ENCODE results near the gene ITPR1. TPM values are rescaled to one million over a fixed set of nuclear protein-coding genes. Genes with fewer than 3 reads are reported as not detected.

ITPR1 gene
- total and polyA plus RNA-seq, 2 donors: 57.3 to 240 TPM

DNA sequence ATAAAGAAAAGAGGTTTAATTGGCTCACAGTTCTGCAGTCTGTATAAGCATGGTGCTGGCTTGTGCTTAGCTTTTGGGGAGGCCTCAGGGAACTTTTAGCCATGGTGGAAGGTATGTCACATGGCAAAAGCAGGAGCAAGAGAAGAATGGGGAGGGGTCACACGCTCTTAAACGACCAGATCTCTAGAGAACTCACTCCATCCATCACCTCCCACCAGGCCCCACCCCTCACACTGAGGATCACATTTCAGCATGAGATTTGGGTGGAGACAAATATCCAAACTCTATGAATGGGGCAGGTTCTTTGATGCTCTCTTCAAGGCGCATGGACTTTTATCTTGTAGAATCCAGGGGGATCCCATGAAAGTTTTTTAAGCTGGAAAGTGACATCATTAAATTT, 75.7 kb downstream of the ITPR1 start:
- no peaks in the 10 kb centered on the region for H3K36me3 ChIP-seq (ENCODE audit: insufficient read depth)
- no peaks in the 10 kb centered on the region for H3K4me1 ChIP-seq (ENCODE audit: insufficient read depth)
- WGBS: 67% methylated on average over 3 of the region's 3 CpGs
- DNase-seq (ENCODE audit: extremely low spot score): no peak
- no peak overlapping the region for H3K27ac ChIP-seq (ENCODE audit: low read depth)
- no peak overlapping the region for H3K4me3 ChIP-seq (ENCODE audit: low read depth, low read length)

DNA sequence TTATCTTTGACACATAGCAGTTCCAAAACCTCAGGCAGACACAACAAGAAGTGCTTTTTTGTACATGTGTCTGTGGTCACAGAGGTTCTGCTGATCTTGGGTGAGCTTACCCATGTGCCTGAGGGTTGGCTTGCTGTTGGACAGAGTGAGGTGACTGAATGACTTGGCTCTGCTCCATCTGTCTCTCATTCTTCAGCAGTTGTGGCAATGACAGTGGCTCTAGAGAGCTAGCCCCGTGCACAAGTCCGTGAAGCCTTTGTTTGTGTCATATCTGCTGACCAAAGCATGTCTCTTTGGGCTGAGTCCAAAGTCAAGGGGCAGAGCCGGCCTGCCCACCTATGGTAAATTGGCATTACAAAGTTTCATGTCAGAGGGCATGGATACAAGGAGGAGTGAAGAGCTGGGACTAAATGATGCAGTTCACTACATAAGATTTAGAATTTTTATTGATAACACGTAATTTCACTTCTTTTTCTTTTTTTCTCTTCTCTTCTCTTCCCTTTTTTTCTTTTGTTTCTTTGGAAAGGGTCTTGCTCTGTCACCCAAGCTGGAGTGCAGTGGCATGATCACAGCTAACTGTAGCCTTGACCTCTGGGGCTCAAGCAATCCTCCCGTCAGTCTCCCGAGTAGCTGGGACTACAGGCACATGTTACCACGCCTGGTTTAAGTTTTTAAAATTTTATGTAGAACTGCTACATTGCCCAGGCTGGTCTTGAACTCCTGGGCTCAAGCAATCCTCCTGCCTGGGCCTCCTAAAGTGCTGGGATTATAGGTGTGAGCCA, 77.9 kb downstream of the ITPR1 start:
- Histone ChIP-seq H3K4me3 (ENCODE audit: low read depth, low read length) (no peak overlapping the region), H3K4me1 (ENCODE audit: insufficient read depth) (no peaks in the 10 kb centered on the region), H3K27ac (ENCODE audit: low read depth) (no peak overlapping the region), H3K36me3 (ENCODE audit: insufficient read depth) (no peaks in the 10 kb centered on the region)
- DNase-seq (ENCODE audit: extremely low spot score): no peak
- 91% methylated on average over 7 of the region's 7 CpGs for WGBS

DNA sequence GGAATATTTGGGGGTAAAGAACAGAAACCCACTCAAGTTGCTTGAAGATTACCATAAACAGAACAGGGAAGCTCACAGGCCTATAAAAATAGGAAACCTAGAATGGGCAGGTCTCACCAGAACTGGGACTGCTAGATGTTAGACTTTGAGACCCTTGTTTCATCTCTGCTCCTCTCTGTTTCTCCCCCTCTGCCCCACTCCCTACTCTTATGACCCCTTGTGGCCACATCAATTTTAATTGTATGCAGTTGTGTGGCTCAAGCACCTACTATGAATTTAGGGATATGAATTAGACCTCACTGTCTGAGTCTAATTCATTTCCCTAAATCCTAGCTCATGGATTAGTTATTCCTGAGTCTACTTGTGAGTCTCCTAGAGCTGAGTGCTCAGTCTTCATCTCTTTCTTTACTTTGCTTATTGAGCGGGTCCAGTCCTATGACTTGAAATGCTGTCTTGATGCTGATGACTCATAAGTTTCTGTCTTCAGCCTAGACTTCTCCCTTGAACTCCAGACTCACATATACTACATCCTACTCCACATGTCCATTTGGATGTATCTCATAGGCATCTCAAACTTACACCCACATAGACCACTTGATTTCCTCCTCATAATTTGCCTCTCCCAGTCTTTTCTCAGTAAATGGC, 78.7 kb downstream of the ITPR1 start:
- WGBS: 93% methylated on average over 1 of the region's 1 CpG
- no peaks in the 10 kb centered on the region for H3K36me3 ChIP-seq (ENCODE audit: insufficient read depth)
- DNase-seq (ENCODE audit: extremely low spot score): no peak
- H3K4me1 ChIP-seq (ENCODE audit: insufficient read depth): no peaks in the 10 kb centered on the region
- no peak overlapping the region for H3K4me3 ChIP-seq (ENCODE audit: low read depth, low read length)
- H3K27ac ChIP-seq (ENCODE audit: low read depth): no peak overlapping the region

DNA sequence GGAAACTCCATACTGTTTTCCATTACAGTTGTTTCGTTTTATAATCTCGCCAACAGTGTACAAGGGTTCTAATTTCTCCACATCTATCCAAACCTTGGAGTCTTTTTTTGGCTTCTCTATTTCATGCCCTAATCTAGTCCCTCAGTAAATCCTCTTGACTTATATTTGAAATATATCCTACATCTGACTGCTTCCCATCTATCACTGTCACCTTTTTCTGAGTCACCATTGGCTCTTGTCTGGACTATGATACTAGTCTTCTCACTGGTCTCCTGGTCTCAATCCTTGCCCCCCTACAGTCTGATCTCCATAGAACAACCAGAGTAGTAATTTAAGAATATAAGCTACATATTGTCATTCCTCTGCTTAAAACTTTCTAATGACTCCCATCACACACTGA, 80.0 kb downstream of the ITPR1 start:
- no peak for DNase-seq (ENCODE audit: extremely low spot score)
- 97% methylated on average over 2 of the region's 2 CpGs for WGBS
- Histone ChIP-seq H3K4me3 (ENCODE audit: low read depth, low read length) (no peak overlapping the region), H3K36me3 (ENCODE audit: insufficient read depth) (no peaks in the 10 kb centered on the region), H3K27ac (ENCODE audit: low read depth) (no peak overlapping the region), H3K4me1 (ENCODE audit: insufficient read depth) (no peaks in the 10 kb centered on the region)

DNA sequence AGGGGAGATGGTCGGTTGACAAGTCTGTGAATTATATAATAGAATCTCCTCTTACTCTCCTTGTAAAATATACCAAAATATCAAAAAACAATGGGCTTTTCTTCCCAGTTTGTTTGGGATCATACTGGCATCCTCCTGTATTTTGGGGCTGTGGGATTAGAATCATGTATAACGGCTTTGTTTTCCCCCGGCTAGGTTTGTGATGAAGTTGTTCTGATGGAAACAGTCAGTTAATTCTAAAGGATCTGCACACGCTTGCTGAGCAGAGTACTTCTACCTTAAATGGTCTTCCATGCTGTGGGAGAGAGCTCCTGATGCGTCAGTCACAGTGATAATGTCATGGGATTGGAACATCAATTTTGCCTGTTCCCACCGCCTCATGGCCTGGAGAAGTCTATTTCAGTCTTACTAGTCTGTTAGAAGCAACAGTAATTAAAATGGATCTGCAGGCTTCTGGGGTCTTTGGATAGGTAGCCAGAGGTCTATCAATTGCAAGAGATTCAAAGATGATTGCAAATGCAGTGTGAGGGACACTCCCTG, 81.3 kb downstream of the ITPR1 start:
- DNase-seq (ENCODE audit: extremely low spot score): no peak
- Histone ChIP-seq H3K4me3 (ENCODE audit: low read depth, low read length) (no peak overlapping the region), H3K4me1 (ENCODE audit: insufficient read depth) (no peaks in the 10 kb centered on the region), H3K36me3 (ENCODE audit: insufficient read depth) (no peaks in the 10 kb centered on the region), H3K27ac (ENCODE audit: low read depth) (no peak overlapping the region)
- WGBS: 67% methylated on average over 6 of the region's 6 CpGs

DNA sequence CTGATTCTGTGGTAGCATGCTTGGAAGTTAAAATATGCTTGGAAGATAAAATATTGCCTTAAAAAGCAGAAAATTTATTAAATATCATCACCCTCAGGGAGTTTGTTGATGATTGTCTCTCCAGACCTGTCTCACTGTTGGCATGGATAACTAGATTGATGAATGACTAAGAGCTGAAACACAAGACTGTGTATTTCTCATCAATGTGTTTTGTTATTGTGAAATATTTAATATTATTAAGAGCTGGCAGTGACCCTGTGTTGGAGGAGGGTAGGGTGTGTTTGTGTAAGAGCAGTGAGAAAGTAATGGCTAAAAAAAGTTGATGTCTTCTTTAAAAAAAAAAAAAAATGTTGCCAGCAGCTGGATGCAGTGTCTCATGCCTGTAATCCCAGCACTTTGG, 82.2 kb downstream of the ITPR1 start:
- Histone ChIP-seq H3K4me1 (ENCODE audit: insufficient read depth) (no peaks in the 10 kb centered on the region), H3K36me3 (ENCODE audit: insufficient read depth) (no peaks in the 10 kb centered on the region), H3K27ac (ENCODE audit: low read depth) (no peak overlapping the region), H3K4me3 (ENCODE audit: low read depth, low read length) (no peak overlapping the region)
- no peak for DNase-seq (ENCODE audit: extremely low spot score)

DNA sequence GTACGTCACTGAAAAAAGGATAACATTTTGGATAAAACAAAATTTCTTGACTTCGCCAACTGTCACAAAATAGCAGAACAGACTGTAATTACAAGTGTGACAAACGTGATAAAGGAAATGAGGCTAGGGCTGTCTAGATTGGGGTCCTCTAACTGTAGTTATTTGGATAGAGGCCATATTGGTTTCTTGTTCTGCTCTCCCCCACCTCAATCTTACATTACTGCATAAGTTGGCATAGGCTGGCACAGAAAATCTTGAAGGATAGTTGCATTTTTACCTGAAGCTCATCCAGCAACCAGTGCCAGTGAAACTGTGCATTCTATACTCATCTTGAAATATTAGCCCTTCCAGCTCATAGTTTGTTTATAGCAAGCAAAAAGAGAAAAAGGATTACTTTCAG, 84.6 kb downstream of the ITPR1 start:
- H3K4me3 ChIP-seq (ENCODE audit: low read depth, low read length): no peak overlapping the region
- DNase-seq (ENCODE audit: extremely low spot score): no peak

DNA sequence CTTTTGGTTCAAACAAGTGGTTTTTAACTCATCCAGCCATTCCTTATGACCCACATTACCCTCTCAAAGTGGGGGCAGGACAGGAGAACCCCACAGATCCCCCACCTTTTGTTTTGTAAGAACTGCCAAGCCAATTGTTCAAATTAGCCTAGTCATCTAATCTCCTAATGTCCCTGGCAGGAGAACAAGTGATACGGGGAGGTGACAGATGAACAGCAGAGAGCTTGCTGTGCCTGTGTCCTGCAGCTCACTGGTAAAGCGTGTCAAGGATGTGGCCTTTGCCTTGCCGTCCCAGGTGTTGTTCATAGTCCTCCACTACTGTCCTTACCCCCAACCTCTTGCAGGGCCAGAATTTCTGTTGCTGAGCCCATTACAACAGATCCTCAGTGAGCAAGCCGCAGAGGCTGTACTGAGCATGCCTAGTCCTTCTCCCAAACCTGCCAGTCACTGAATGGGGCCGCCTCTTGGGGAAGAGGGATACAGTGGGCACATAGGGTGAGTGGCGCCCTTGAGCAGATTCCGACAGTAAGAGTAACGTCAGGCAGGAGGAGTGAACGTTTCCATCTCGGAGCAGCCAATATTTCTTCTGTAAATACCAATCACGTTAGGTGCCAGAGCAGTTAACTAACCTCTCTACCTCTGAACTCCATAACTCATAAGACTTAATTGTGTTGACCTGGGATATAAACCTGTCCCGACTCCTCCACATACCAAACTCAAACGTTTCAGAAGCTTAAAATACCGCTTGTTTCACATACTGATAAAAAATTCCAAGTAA, 87.4 kb downstream of the ITPR1 start:
- 64% methylated on average over 14 of the region's 14 CpGs for WGBS

More for the DNA sequence above, 84.6 kb downstream of the ITPR1 start:
- no peaks in the 10 kb centered on the region for H3K36me3 ChIP-seq (ENCODE audit: insufficient read depth)
- H3K27ac ChIP-seq (ENCODE audit: low read depth): no peak overlapping the region
- peaks cover 1% of the 10 kb centered on the region for H3K4me1 ChIP-seq (ENCODE audit: insufficient read depth)
- WGBS: 83% methylated on average over 3 of the region's 3 CpGs

DNA sequence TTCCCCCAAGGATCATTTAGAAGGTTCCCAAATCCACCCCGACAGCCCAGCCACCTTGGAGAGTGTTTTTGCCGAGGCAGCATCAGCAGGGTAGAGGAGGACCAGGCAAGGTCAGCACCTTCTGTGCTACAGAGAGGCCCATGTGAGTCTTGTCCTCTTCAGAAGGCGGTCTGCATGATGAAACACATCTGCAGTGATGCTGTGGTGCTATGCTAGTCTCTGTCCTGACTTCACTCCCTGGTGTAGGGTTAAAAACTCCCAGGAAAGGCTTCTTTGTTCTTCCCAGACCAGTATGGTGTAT, 87.9 kb downstream of the ITPR1 start:
- no peak overlapping the region for H3K27ac ChIP-seq (ENCODE audit: low read depth)
- peaks cover 1% of the 10 kb centered on the region for H3K4me1 ChIP-seq (ENCODE audit: insufficient read depth)
- H3K36me3 ChIP-seq (ENCODE audit: insufficient read depth): no peaks in the 10 kb centered on the region
- 59% methylated on average over 3 of the region's 3 CpGs for WGBS
- H3K4me3 ChIP-seq (ENCODE audit: low read depth, low read length): no peak overlapping the region
- DNase-seq (ENCODE audit: extremely low spot score): no peak

More for the DNA sequence above, 87.4 kb downstream of the ITPR1 start:
- no peak for DNase-seq (ENCODE audit: extremely low spot score)
- Histone ChIP-seq H3K36me3 (ENCODE audit: insufficient read depth) (no peaks in the 10 kb centered on the region), H3K4me3 (ENCODE audit: low read depth, low read length) (no peak overlapping the region), H3K4me1 (ENCODE audit: insufficient read depth) (peaks cover 1% of the 10 kb centered on the region), H3K27ac (ENCODE audit: low read depth) (no peak overlapping the region)

DNA sequence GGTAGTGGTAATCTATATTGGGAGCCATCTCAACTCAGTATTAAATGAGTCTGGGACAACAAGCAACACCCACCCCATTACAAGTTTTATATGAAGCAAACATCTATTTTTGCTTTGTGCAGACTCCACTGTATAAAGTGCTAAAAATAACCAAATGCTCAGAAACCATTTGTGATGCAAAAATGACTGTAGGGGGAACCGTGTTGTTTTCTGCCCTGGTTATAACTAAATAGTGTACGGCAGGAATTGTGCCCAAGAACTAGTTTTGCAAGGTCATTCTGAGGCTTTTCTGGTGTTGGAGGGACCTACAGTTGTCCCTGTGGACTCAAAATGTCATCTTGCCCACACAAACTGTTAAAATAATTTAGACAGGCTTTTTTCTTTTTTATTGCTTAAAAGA, 88.3 kb downstream of the ITPR1 start:
- H3K36me3 ChIP-seq (ENCODE audit: insufficient read depth): no peaks in the 10 kb centered on the region
- no peak overlapping the region for H3K4me3 ChIP-seq (ENCODE audit: low read depth, low read length)
- no peak for DNase-seq (ENCODE audit: extremely low spot score)
- H3K27ac ChIP-seq (ENCODE audit: low read depth): no peak overlapping the region
- 25% methylated on average over 2 of the region's 2 CpGs for WGBS
- peaks cover 1% of the 10 kb centered on the region for H3K4me1 ChIP-seq (ENCODE audit: insufficient read depth)

DNA sequence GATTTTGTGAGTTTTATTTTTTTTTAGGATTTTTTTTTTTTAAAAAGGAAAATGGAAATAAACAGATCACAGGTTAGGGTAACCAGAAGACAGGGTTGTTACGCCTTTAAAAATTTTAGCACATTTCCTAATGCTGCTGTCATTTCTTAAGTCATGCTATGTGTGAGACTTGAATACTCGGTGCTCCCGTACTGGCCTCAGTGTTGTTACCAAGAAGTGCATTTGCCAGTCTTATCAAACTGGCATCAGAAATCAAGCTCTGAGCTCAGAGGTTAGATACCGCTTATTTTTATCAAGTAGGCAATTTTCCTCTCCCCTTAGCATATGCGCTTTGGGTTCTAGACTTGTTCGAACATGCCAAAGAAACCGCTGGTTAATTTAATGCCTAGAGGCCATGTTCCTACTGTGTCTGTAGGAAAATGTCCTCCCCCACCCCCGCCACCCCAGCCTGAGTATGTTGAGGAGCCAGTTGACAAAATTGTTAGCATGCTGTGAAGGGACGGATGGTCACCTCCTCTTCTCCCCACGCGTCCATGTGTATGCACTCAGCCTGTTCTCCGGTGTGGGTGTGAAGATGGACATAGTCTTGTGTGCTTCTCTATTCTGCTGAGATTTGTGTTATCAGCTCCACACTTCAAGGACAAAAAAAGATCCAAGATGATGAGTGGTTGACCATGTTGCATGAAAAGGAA, 88.9 kb downstream of the ITPR1 start:
- DNase-seq (ENCODE audit: extremely low spot score): no peak
- no peaks in the 10 kb centered on the region for H3K36me3 ChIP-seq (ENCODE audit: insufficient read depth)
- peaks cover 1% of the 10 kb centered on the region for H3K4me1 ChIP-seq (ENCODE audit: insufficient read depth)
- H3K27ac ChIP-seq (ENCODE audit: low read depth): no peak overlapping the region
- H3K4me3 ChIP-seq (ENCODE audit: low read depth, low read length): no peak overlapping the region
- 73% methylated on average over 12 of the region's 12 CpGs for WGBS

DNA sequence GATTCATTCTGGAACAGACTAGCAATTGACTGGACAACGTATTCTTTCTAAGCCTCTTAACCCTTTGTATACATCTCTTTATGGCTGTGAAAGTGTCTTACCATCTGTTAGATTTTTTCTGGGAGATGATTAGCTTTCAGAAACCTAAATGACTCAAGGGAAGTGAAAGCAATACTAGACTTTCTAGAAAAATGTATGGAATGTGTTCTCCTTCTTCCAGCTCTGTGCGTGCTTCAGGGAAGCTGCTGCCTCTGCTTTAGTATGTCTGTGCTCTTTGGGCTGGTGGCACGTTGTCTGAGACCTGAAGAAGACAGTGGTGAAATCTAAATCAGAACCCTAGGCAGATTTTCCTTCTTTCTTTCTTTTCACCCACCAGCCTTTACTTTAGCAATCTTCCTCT, 89.5 kb downstream of the ITPR1 start:
- H3K4me1 ChIP-seq (ENCODE audit: insufficient read depth): peaks cover 1% of the 10 kb centered on the region
- H3K36me3 ChIP-seq (ENCODE audit: insufficient read depth): no peaks in the 10 kb centered on the region
- no peak overlapping the region for H3K27ac ChIP-seq (ENCODE audit: low read depth)
- 20% methylated on average over 3 of the region's 3 CpGs for WGBS
- DNase-seq (ENCODE audit: extremely low spot score): no peak
- no peak overlapping the region for H3K4me3 ChIP-seq (ENCODE audit: low read depth, low read length)

DNA sequence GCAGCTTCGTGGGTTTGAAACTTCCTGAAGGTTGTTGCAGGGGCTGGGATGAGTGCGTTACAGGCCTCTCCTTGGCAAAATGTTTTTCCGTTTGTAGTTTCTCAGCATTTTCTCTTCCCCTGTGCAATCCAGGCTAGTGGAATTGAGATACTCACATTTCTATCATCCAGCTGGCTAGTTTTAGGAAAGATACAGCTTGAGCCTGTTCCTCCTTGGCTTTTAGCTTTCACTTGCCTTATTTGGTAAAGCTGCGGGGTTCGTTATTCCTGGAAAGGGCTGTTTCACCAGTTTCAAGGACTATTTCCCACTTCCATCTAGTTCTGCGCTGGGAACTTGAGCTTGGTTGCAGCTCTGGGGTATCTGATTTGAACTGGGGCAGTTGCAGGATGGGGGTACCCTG, 90.3 kb downstream of the ITPR1 start:
- WGBS: 21% methylated on average over 6 of the region's 6 CpGs
- Histone ChIP-seq H3K4me1 (ENCODE audit: insufficient read depth) (peaks cover 1% of the 10 kb centered on the region), H3K36me3 (ENCODE audit: insufficient read depth) (no peaks in the 10 kb centered on the region), H3K27ac (ENCODE audit: low read depth) (peak overlapping the region; percentile 68), H3K4me3 (ENCODE audit: low read depth, low read length) (no peak overlapping the region)
- no peak for DNase-seq (ENCODE audit: extremely low spot score)
